Right lobe of liver (tissue), 6 donors: ENCODE data around the gene TENM3. TPM values are rescaled to one million over a fixed set of nuclear protein-coding genes. Genes with fewer than 3 reads are reported as not detected.

Experiments
- ATAC-seq, 4 donors: fragments of 200-7000 bp; cut with Tn5 transposase; one replicate each; pipeline ENCODE4 v1.9.1; 2020; ENCODE audit warnings: mild to moderate bottlenecking in 4 of 4, moderate library complexity in 4 of 4
- DNase-seq, 3 donors: peaks; one replicate each; pipeline ENCODE4 v3.0.0-alpha.2; 2020
- H3K27ac ChIP-seq, 3 donors: fragments of 200-600 bp; one replicate each; pipeline ENCODE4 v1.8.0; 2022
- H3K27me3 ChIP-seq, 2 donors: fragments of 200-600 bp; one replicate each; pipeline ENCODE4 v1.8.0; 2022
- H3K36me3 ChIP-seq, 4 donors: fragments of 200-600 bp; sonication (generic) in 1 of 4; one replicate each; pipeline versions ENCODE4 v1.5.1 to v1.8.0; 2017 to 2022; ENCODE audit warnings: control low read depth in 1 of 4
- H3K4me1 ChIP-seq, 4 donors: fragments of 200-600 bp; sonication (generic) in 1 of 4; one replicate each; pipeline versions ENCODE4 v1.5.1 to v1.8.0; 2017 to 2022; ENCODE audit warnings: control low read depth in 1 of 4
- H3K4me3 ChIP-seq, 3 donors: fragments of 200-600 bp; one replicate each; pipeline ENCODE4 v1.8.0; 2022
- H3K9me3 ChIP-seq, 4 donors: fragments of 200-600 bp; sonication (generic) in 1 of 4; one replicate each; pipeline versions ENCODE4 v1.5.1 to v1.8.0; 2017 to 2022; ENCODE audit warnings: control low read depth in 1 of 4
- POLR2A ChIP-seq: fragments of 450-650 bp; IDR thresholded peaks from one replicate; pipeline ENCODE4 v1.6.1; 2017; ENCODE audit warnings: antibody characterized with exemption, mild to moderate bottlenecking
- WGBS: methylation state at CpG from one replicate; pipeline ENCODE4 v1.1.6; 2018; ENCODE audit warnings: low coverage, low lambda C conversion rate; ENCODE audit not compliant: insufficient coverage; ENCODE audit errors: missing lambda C conversion rate; 5-methylcytosine and 5-hydroxymethylcytosine counted together
- intact Hi-C, 2 donors: fragments of 100-400 bp; cut with DNase I; formaldehyde crosslinking; loops; one replicate each; pipeline versions ENCODE4 v1.11.2 to v1.14.1; 2022
- total RNA-seq, 6 experiments: library from RNA; depleted of rRNA in 2 of 6; stranded (reverse); fragments of >200 nt in 2 of 6; fragmentation: NEBNext Ultra II Directional in 3 of 6; extraction: Animal tissue kit (Norgen Biotek cat#: 25700) in 3 of 6; gene quantifications; one replicate each; pipeline versions ENCODE4 v1.1.0 to v1.2.4, GENCODE V29; 2016 to 2023
- TF ChIP-seq, protein P1 (sequence below), 4 donors: fragments of 200-600 bp in 3 of 4; fragments of 450-650 bp in 1 of 4; IDR thresholded peaks; one replicate each; pipeline versions ENCODE4 v1.5.1 to v1.8.0; 2016 to 2022; ENCODE audit warnings: antibody characterized with exemption in 4 of 4, mild to moderate bottlenecking in 2 of 4
- donor health status: DM: no; HTN: yes; CAD: no.
- donor health status: DM: no; HTN: no; CAD: no.
- donor health status: DM: no; HTN: no; CAD: no.
- donor health status: DM: no; HTN: yes; CAD: no.
- donor health status: DM: no; HTN: yes; CAD: no.

TENM3 gene
- total RNA-seq, 6 experiments from 2014 or later: 0.06 to 3.0 (median 1.1) TPM

DNA sequence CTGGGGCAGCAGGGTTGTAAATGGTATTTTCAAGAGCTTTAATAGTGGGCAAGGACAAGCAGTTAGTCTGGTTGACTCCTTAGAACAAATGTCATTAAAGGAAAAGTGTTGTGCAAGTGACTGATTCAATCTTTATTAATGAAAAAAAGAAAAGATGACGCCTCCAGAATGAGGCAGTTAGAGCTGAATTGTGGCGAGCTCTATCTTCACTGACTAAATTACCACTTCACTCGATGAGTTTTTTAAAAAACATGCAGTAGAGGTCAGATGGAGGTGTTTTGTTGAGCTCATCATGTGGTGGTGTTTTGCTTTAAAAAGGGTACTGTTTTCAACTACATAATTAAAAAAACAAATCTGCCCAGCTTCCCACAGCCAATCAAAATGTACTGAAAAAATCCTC lies 28.1 kb upstream of the TENM3 start:
- H3K9me3 ChIP-seq: no peaks in the 10 kb centered on the region
- ATAC-seq (no peak), DNase-seq (no peak)
- intact Hi-C loops: no loop called here
- H3K4me3 ChIP-seq: no peak overlapping the region
- peaks cover 0 to 8% (median 0%) of the 10 kb centered on the region in 4 donors for H3K4me1 ChIP-seq
- WGBS: 68% methylated on average over 3 of the region's 3 CpGs
- H3K27me3 ChIP-seq: no peaks in the 10 kb centered on the region
- H3K36me3 ChIP-seq: no peaks in the 10 kb centered on the region
- TF ChIP-seq, protein P1, sequence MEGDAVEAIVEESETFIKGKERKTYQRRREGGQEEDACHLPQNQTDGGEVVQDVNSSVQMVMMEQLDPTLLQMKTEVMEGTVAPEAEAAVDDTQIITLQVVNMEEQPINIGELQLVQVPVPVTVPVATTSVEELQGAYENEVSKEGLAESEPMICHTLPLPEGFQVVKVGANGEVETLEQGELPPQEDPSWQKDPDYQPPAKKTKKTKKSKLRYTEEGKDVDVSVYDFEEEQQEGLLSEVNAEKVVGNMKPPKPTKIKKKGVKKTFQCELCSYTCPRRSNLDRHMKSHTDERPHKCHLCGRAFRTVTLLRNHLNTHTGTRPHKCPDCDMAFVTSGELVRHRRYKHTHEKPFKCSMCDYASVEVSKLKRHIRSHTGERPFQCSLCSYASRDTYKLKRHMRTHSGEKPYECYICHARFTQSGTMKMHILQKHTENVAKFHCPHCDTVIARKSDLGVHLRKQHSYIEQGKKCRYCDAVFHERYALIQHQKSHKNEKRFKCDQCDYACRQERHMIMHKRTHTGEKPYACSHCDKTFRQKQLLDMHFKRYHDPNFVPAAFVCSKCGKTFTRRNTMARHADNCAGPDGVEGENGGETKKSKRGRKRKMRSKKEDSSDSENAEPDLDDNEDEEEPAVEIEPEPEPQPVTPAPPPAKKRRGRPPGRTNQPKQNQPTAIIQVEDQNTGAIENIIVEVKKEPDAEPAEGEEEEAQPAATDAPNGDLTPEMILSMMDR (IDR thresholded peaks at IDR 0.05): no peak
- TF ChIP-seq POLR2A: no peak
- H3K27ac ChIP-seq: no peak overlapping the region

DNA sequence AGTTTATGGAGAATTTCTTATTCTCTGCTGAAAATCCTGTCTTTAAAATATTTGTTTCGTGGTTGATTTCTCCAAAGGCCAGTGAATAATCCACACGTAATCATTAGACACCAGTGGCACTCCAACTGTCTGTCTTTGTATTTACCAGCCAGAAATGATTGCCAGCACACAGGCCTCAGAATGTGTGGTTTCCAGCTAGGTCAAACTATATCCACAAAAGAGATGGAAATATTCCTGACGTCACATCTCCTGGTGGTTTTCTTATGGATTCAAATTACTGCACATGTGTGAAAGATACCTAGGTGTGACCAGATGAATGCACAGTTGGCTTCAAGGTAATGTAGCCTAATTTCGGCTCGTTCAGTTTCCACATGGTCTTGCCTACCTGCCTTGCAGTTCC lies 27.2 kb upstream of the TENM3 start:
- intact Hi-C loops: no loop called here
- ATAC-seq (no peak), DNase-seq (no peak)
- 55% methylated on average over 4 of the region's 5 CpGs for WGBS
- H3K27ac ChIP-seq: no peak overlapping the region
- no peaks in the 10 kb centered on the region for H3K27me3 ChIP-seq
- H3K36me3 ChIP-seq: no peaks in the 10 kb centered on the region
- peaks cover 0 to 8% (median 0%) of the 10 kb centered on the region in 4 donors for H3K4me1 ChIP-seq
- TF ChIP-seq, protein P1 (IDR thresholded peaks at IDR 0.05): no peak
- TF ChIP-seq POLR2A: no peak
- no peaks in the 10 kb centered on the region for H3K9me3 ChIP-seq
- H3K4me3 ChIP-seq: no peak overlapping the region

DNA sequence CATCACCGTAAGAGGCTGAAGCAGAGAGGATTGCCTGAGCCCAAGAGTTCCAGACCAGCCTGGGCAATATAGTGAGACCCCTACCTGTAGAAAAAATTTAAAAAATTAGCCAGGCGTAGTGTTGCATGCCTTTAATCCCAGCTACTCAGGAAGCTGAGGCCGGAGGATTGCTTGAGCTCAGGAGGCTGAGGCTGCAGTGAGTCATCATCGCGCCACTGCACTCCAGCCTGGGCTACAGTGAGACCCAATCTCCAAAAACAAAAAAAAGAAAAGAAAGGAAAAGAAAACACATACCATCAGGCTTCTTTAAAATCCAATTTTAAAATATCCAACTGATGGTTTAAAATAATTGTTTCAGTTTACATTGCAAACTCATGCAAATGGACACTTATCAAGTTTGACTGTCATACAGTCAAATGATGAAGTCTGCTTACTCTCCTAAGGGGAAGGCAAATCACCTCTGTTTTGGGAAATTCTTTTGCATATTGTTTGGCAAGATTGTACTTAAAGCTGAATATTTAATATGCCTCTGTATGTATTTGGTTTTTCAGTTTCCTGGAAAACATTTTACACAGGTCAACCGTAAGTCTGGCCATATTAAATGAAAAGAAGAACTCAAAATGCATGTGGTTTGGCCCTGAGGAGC lies 23.7 kb upstream of the TENM3 start:
- Histone ChIP-seq H3K27me3 (no peaks in the 10 kb centered on the region), H3K4me1 (peaks cover 0 to 9% (median 3%) of the 10 kb centered on the region in 4 donors), H3K9me3 (peaks cover 0 to 2% (median 0%) of the 10 kb centered on the region in 4 donors), H3K36me3 (no peaks in the 10 kb centered on the region), H3K27ac (no peak overlapping the region), H3K4me3 (no peak overlapping the region)
- DNase-seq (no peak), ATAC-seq (no peak)
- WGBS: 81% methylated on average over 6 of the region's 6 CpGs
- intact Hi-C loops: no loop called here
- no peak for TF ChIP-seq POLR2A
- TF ChIP-seq, protein P1 (IDR thresholded peaks at IDR 0.05): no peak

DNA sequence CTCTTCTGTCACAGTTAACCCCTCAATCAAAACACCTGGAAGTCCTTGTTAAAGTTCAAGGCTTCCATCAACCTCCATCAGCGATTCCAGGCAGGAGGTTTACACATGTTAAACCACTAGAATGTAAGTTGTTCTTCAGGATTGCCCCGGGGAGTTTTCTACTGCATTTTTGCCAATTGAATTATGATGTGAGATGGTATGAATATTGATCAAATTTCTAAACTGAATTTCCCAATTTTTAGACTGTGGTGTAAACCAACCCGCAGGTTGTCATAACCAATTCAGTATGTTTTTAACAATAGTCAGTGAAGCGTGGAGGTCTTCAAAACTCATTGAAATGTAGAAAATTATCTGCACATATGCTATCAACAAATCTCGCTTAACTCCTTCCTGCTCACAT lies 21.2 kb upstream of the TENM3 start:
- no peak overlapping the region for H3K4me3 ChIP-seq
- no peak for DNase-seq
- no peak for ATAC-seq
- no peak overlapping the region for H3K27ac ChIP-seq
- no peaks in the 10 kb centered on the region for H3K36me3 ChIP-seq
- intact Hi-C loops: no loop called here
- peaks cover 0 to 12% (median 5%) of the 10 kb centered on the region in 4 donors for H3K4me1 ChIP-seq
- peaks cover 0 to 2% (median 0%) of the 10 kb centered on the region in 4 donors for H3K9me3 ChIP-seq
- WGBS: 77% methylated on average over 5 of the region's 5 CpGs
- no peak for TF ChIP-seq POLR2A
- TF ChIP-seq, protein P1 (IDR thresholded peaks at IDR 0.05): no peak
- H3K27me3 ChIP-seq: no peaks in the 10 kb centered on the region
